Omental fat pad (tissue), 4 donors: ENCODE results near the gene ADAP1. TPM values are rescaled to one million over a fixed set of nuclear protein-coding genes. Genes with fewer than 3 reads are reported as not detected.
"Not testable (repeated sequence)": the region's sequence is repeated elsewhere in the genome, so short reads cannot be mapped to it uniquely, and the experiment has no call there.

Source experiments
- ATAC-seq: fragments of 150-250 bp; one replicate; pipeline ENCODE4 v1.9.1; 2016; ENCODE audit warnings: mild to moderate bottlenecking, moderate library complexity; ENCODE audit not compliant: low FRiP score
- DNase-seq: peaks from one replicate; pipeline ENCODE4 v3.0.0-alpha.2; 2019; ENCODE audit warnings: low spot score
- CTCF ChIP-seq, 3 donors: fragments of 450-650 bp; IDR thresholded peaks; one replicate each; pipeline ENCODE4 v1.5.1; 2016 to 2017; ENCODE audit warnings: antibody characterized with exemption in 3 of 3, mild to moderate bottlenecking in 3 of 3, moderate library complexity in 2 of 3
- total RNA-seq, 4 donors: library from RNA; depleted of rRNA; stranded (reverse); fragments of >200 nt; gene quantifications; one replicate each; pipeline ENCODE4 v1.1.0, GENCODE V29; 2016

ADAP1 gene
- 10 to 100 TPM in 3 of 4 donors, 1 to 10 TPM in 1; 6.7 to 21.7 (median 14.4) TPM for total RNA-seq

GRCh38 chr7:954330-955238 is at the start of gene ADAP1:
ADAP1 (minus strand) TSS chr7:954680; CDS start chr7:954477, 203 bp downstream.
- DNase-seq (no peak), ATAC-seq (peak; percentile 45)
- TF ChIP-seq CTCF (IDR thresholded peaks at IDR 0.05), result no peak

- DNase-seq, ATAC-seq: not testable (repeated sequence)
Measured at GRCh38 chr7:1002445-1002844, 48.0 kb upstream of the ADAP1 start.

- ATAC-seq, DNase-seq: not testable (repeated sequence)
Measured at GRCh38 chr7:1002026-1002425, 47.5 kb upstream of the ADAP1 start.

GRCh38 chr7:1001069-1001770 is 46.7 kb upstream of the ADAP1 start:
- not testable (repeated sequence) for ATAC-seq, DNase-seq

DNA sequence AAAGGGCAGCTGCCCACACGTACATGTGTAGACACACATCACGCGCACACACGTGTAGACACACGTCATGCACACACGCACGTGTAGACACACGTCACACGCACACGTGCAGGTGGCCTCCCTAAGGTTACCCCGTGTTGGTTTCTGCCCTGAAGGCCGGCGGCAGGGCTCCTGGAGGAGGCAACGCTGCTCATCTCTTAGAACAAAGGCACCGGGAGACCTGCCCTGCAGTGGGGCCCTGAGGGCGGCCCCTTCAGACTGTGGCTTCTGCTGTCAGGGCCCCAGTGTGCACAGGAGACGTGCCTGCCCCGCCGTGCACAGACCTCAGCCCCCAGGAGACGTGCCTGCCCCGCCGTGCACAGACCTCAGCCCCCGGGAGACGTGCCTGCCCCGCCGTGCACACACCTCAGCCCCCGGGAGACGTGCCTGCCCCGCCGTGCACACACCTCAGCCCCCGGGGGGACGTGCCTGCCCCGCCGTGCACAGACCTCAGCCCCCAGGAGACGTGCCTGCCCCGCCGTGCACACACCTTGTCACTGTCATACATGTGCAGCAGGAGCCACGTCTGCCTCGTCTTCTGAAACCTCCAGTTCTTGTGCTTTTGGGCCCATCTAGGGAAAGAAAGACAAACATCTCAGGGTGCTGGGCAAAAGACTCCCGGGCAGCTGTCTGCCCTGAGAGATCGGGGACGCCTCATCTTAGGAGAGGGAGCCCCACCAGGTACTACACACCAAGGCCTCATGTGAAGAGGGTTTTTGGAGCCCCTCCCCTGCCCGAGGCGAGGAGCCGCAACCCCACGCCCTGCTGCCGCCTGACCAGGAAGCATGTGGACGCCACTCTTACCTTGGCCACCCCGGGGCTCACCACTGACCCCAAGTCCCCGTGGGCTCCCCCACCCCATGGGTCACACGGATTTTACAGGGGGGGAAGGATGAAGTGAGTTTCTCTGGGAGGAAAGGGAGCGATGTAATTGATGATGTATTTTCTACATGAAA is 45.8 kb upstream of the ADAP1 start:
- ATAC-seq, result peak; percentile 37
- DNase-seq, result no peak
- TF ChIP-seq CTCF (IDR thresholded peaks at IDR 0.05), result no peak

GRCh38 chr7:999149-999879 is 44.8 kb upstream of the ADAP1 start:
- no peak for ATAC-seq
- no peak for DNase-seq
- TF ChIP-seq CTCF (IDR thresholded peaks at IDR 0.05), result no peak

DNA sequence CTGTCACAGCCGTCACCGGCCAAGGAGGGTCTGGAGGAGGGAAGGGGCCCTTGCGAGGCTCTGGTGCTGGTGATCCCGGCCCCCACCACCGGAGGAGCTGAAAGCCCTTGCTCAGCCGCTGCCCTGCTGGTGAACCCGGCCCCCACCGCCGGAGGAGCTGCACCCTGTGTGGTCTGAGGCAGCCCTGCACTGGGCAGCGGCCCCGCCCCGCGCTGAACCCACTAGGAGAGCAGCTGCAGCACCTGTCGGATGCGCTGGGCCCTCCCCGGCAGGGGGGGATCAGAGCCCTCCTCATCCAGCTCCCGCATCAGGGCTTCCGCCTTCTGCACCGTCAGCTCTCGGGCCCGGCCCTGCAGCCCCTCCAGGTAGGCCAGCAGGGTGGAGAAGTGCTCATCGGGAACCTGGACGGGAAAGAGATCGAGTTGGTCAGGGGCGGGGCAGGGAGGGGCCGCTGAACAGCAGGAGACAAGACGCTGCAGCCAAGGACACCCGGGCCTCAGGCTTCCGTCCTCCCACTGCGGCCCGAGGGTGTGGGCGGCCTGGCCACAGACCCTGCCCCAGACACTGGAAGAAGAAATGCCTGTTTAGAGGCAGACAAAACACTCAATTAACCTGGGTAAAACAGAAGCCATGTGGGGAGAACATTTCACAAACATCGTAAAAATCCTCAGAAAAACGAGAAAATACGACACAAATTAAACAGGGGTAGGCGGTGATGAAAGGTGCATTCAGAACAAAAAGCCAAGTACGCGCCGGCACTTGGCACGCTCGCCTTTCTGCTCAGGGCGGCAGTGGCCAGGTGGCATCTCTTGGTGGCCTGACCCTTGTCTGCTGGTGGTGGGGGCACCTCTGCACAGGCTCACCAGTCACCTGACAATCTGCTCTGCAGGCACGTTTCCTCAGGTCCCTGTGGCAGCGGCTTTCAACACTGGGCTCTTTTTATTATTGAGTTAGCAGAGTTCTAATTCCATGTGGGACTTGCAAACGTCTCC is 43.2 kb upstream of the ADAP1 start:
- ATAC-seq, result no peak
- no peak for TF ChIP-seq CTCF (IDR thresholded peaks at IDR 0.05)

More for the DNA sequence above, 43.2 kb upstream of the ADAP1 start:
- no peak for DNase-seq
